ENCODE data around the gene SCYL1. TPM values are rescaled to one million over a fixed set of nuclear protein-coding genes. Genes with fewer than 3 reads are reported as not detected.
A peak's percentile ranks its signal among the peaks of the same experiment; 100 is the strongest.

Gene SCYL1
- total and polyA plus RNA-seq, 2 of the 4 experiments (the other 2 are of a cell fraction) = 96.4 to 150 TPM

DNA sequence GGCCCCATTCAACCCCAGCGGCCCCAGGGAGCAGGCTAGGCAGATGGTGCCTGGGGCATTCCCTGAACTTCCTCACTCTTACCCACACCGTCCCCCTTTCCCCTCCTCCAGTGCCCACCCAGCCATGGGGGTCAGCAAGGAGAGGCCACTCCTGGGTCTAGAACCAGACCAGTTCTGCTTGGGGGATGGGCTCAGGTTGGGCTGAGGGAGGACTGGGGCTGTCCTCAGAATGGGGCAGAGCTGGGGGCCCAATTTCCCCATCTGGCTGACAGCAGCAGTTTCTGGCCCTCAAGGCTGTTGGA is 12.4 kb downstream of the SCYL1 start:
- H3K36me3 ChIP-seq (ENCODE audit: control insufficient read depth, insufficient read depth, low read length) = peaks cover 58% of the 10 kb centered on the region
- intact Hi-C loops (cut with micrococcal nuclease) = no loop called here
- no peak overlapping the region for H4K8ac ChIP-seq (ENCODE audit: low read depth in 2 of 2, low read length in 2 of 2)

More for the DNA sequence above, 12.4 kb downstream of the SCYL1 start:
- Histone ChIP-seq H3K79me1 (ENCODE audit: low read depth in 1 of 2, low read length in 2 of 2) (peaks cover 0 to 25% of the 10 kb centered on the region in 2 experiments), H3K56ac (ENCODE audit: extremely low read depth, insufficient read depth, low read length) (no peak overlapping the region), H4K20me1 (ENCODE audit: insufficient read depth, low read length) (peaks cover 20% of the 10 kb centered on the region), H3K27me3 (ENCODE audit: control insufficient read depth, insufficient read depth, low read length) (no peaks in the 10 kb centered on the region), H2BK5ac (ENCODE audit: low read depth, low read length, poor library complexity, severe bottlenecking) (no peak overlapping the region), H2AK9ac (replicated peaks; ENCODE audit: low read depth, low read length, poor library complexity) (peak overlapping the region; percentile 72), H3K14ac (replicated peaks; ENCODE audit: low read depth, low read length) (no peak overlapping the region), H3K9me3 (ENCODE audit: control insufficient read depth, insufficient read depth, low read length) (no peaks in the 10 kb centered on the region), H3K9ac (ENCODE audit: low read depth, low read length) (no peak overlapping the region), H3K4me3 (ENCODE audit: insufficient read depth, low read depth, low read length) (no peak overlapping the region), H3K23ac (ENCODE audit: low read depth, low read length) (no peak overlapping the region), H3K27ac (ENCODE audit: insufficient read depth, low read length) (no peak overlapping the region), H2BK120ac (ENCODE audit: low read depth, low read length) (no peak overlapping the region), H2AK5ac (ENCODE audit: low read depth, low read length) (no peak overlapping the region), H4K91ac (ENCODE audit: insufficient read depth, low read depth, low read length) (no peak overlapping the region), H3K18ac (ENCODE audit: low read depth, low read length) (no peak overlapping the region), H2AFZ (replicated peaks; ENCODE audit: low read length, poor library complexity) (peak overlapping the region; percentile 37), H4K5ac (ENCODE audit: low read depth, low read length) (no peak overlapping the region), H3K4me1 (ENCODE audit: control insufficient read depth, insufficient read depth, low read length) (peaks cover 5% of the 10 kb centered on the region; the same call in 1 of the 2 replicates), H3K9me1 (ENCODE audit: insufficient read depth, low read length) (peaks cover 8% of the 10 kb centered on the region; the same call in 1 of the 2 replicates), H2BK15ac (ENCODE audit: low read depth, low read length) (no peak overlapping the region), H2BK20ac (ENCODE audit: low read depth, low read length) (no peak overlapping the region), H3K4me2 (ENCODE audit: low read depth, low read length) (no peak overlapping the region), H3K4ac (ENCODE audit: low read depth, low read length) (no peak overlapping the region)
- ChIA-PET POLR2A (ENCODE audit: unreplicated experiment) (no interaction called here), CTCF (no interaction called here)
- in situ Hi-C loops (cut with MboI; ENCODE audit: low sequenced_read_pairs) = no loop called here
- BruUV-seq (replicated peaks) = no TSS peak
- no peak for TF ChIP-seq RFX5 (IDR thresholded peaks at IDR 0.05; ENCODE audit: low read depth, low read length)
- TF ChIP-seq RCOR1 (IDR thresholded peaks at IDR 0.05; ENCODE audit: insufficient replicate concordance, low read length) = no peak
- TF ChIP-seq FOS (IDR thresholded peaks at IDR 0.05; ENCODE audit: low read depth, low read length) = no peak
- TF ChIP-seq CEBPB (IDR thresholded peaks at IDR 0.05; ENCODE audit: low read depth, low read length) = no peak
- no peak for TF ChIP-seq NFE2L2 (IDR thresholded peaks at IDR 0.05; ENCODE audit: low read depth, low read length)
- TF ChIP-seq CHD1 (IDR thresholded peaks at IDR 0.05; ENCODE audit: low read depth, low read length) = no peak
- TF ChIP-seq, protein P1, sequence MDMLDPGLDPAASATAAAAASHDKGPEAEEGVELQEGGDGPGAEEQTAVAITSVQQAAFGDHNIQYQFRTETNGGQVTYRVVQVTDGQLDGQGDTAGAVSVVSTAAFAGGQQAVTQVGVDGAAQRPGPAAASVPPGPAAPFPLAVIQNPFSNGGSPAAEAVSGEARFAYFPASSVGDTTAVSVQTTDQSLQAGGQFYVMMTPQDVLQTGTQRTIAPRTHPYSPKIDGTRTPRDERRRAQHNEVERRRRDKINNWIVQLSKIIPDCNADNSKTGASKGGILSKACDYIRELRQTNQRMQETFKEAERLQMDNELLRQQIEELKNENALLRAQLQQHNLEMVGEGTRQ (IDR thresholded peaks at IDR 0.05; ENCODE audit: low read depth, low read length) = no peak
- no peak for TF ChIP-seq SMC3 (IDR thresholded peaks at IDR 0.05; ENCODE audit: low read depth, low read length)
- TF ChIP-seq, protein P2, sequence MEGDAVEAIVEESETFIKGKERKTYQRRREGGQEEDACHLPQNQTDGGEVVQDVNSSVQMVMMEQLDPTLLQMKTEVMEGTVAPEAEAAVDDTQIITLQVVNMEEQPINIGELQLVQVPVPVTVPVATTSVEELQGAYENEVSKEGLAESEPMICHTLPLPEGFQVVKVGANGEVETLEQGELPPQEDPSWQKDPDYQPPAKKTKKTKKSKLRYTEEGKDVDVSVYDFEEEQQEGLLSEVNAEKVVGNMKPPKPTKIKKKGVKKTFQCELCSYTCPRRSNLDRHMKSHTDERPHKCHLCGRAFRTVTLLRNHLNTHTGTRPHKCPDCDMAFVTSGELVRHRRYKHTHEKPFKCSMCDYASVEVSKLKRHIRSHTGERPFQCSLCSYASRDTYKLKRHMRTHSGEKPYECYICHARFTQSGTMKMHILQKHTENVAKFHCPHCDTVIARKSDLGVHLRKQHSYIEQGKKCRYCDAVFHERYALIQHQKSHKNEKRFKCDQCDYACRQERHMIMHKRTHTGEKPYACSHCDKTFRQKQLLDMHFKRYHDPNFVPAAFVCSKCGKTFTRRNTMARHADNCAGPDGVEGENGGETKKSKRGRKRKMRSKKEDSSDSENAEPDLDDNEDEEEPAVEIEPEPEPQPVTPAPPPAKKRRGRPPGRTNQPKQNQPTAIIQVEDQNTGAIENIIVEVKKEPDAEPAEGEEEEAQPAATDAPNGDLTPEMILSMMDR (conservative IDR thresholded peaks at IDR 0.05; ENCODE audit: low read depth, low read length) = no peak
- no peak for TF ChIP-seq RAD21 (IDR thresholded peaks at IDR 0.05; ENCODE audit: low read length)
- TF ChIP-seq, protein P3, sequence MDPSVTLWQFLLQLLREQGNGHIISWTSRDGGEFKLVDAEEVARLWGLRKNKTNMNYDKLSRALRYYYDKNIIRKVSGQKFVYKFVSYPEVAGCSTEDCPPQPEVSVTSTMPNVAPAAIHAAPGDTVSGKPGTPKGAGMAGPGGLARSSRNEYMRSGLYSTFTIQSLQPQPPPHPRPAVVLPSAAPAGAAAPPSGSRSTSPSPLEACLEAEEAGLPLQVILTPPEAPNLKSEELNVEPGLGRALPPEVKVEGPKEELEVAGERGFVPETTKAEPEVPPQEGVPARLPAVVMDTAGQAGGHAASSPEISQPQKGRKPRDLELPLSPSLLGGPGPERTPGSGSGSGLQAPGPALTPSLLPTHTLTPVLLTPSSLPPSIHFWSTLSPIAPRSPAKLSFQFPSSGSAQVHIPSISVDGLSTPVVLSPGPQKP (IDR thresholded peaks at IDR 0.05; ENCODE audit: borderline replicate concordance, low read depth, low read length) = no peak
- TF ChIP-seq MAZ (IDR thresholded peaks at IDR 0.05; ENCODE audit: borderline replicate concordance, low read depth, low read length) = no peak
- TF ChIP-seq POLR2A (IDR thresholded peaks at IDR 0.05; ENCODE audit: low read depth, low read length) = no peak
- TF ChIP-seq BHLHE40 (IDR thresholded peaks at IDR 0.05; ENCODE audit: low read depth, low read length) = no peak
- no peak for TF ChIP-seq MAFK (IDR thresholded peaks at IDR 0.05; ENCODE audit: low read depth, low read length)
- no peak for TF ChIP-seq MXI1 (IDR thresholded peaks at IDR 0.05; ENCODE audit: borderline replicate concordance, low read depth, low read length)
- 100% methylated on average over 1 of the region's 2 CpGs; no CpG with 5 or more reads in 1 of the 2 experiments for WGBS, 2 experiments (ENCODE audit: extremely low coverage in 2 of 2, insufficient read length in 1 of 2)
- DNase-seq (no peak), ATAC-seq (ENCODE audit: low read depth) (no peak)
- dilution Hi-C loops (cut with HindIII; ENCODE audit: low sequenced_read_pairs, unreplicated experiment) = no loop called here

All from IMR-90 (cell line).